Transverse colon (tissue), 4 donors: Measurements from ENCODE around the gene RHOBTB1. TPM values are rescaled to one million over a fixed set of nuclear protein-coding genes. Genes with fewer than 3 reads are reported as not detected.

Experiments used
- DNase-seq: peaks from one replicate; pipeline ENCODE4 v3.0.0-alpha.2; 2019
- H3K27ac ChIP-seq, 4 donors: fragments of 200-600 bp; sonication (generic); 2 replicates each; pipeline ENCODE4 v1.5.1; 2016 to 2018; ENCODE audit warnings: inconsistent platforms in 4 of 4
- H3K27me3 ChIP-seq: fragments of 200-600 bp; sonication (generic); 2 replicates; pipeline ENCODE4 v1.5.1; 2017; ENCODE audit warnings: inconsistent platforms
- H3K36me3 ChIP-seq, 4 donors: fragments of 200-600 bp; sonication (generic); 2 replicates each; pipeline ENCODE4 v1.5.1; 2017 to 2019; ENCODE audit warnings: inconsistent platforms in 4 of 4
- H3K4me1 ChIP-seq, 4 donors: fragments of 200-600 bp; sonication (generic); 2 replicates each; pipeline ENCODE4 v1.5.1; 2017 to 2020; ENCODE audit warnings: inconsistent platforms in 4 of 4
- H3K4me3 ChIP-seq, 4 donors: fragments of 200-600 bp; sonication (generic); 1 replicate in 1 of 4; 2 replicates in 3 of 4; pipeline versions ENCODE4 v1.5.1 to v1.6.1; 2017 to 2019; ENCODE audit warnings: inconsistent platforms in 4 of 4
- H3K9me3 ChIP-seq, 2 donors: fragments of 200-600 bp; sonication (generic); 2 replicates each; pipeline ENCODE4 v1.5.1; 2017 to 2019; ENCODE audit warnings: inconsistent platforms in 2 of 2
- CTCF ChIP-seq, 5 experiments: fragments of 200-600 bp in 3 of 5; fragments of 450-650 bp in 2 of 5; sonication (generic) in 3 of 5; IDR thresholded peaks; 1 replicate in 2 of 5; 2 replicates in 3 of 5; pipeline ENCODE4 v1.5.1; 2016 to 2017; ENCODE audit warnings: antibody characterized with exemption in 5 of 5, inconsistent platforms in 3 of 5, mild to moderate bottlenecking in 2 of 5, moderate library complexity in 1 of 5
- EP300 ChIP-seq: sonication (generic); formaldehyde crosslinking; IDR thresholded peaks from one replicate; pipeline ENCODE4 v1.6.1; 2017; ENCODE audit warnings: antibody characterized with exemption, low read depth
- POLR2A ChIP-seq: fragments of 450-650 bp; IDR thresholded peaks from one replicate; pipeline ENCODE4 v1.6.1; 2016; ENCODE audit warnings: antibody characterized with exemption, mild to moderate bottlenecking, moderate library complexity
- POLR2AphosphoS5 ChIP-seq, 3 donors: sonication (generic); formaldehyde crosslinking; IDR thresholded peaks; one replicate each; pipeline ENCODE4 v1.6.1; 2016; ENCODE audit warnings: antibody characterized with exemption in 3 of 3
- WGBS, 2 donors: methylation state at CpG; one replicate each; pipeline ENCODE4 v1.1.5; 2018; ENCODE audit warnings: low coverage in 1 of 2; 5-methylcytosine and 5-hydroxymethylcytosine counted together
- in situ Hi-C, 4 donors: fragments of 200-750 bp; cut with MboI; loops; one replicate each; pipeline versions ENCODE4 v1.15.0 to v1.15.1; 2017; ENCODE audit warnings: low sequenced_read_pairs in 3 of 4, low pct_ligation_motif_present in 1 of 4, low pct_unique_long_range_greater_than_20kb in 1 of 4
- intact Hi-C: fragments of 100-400 bp; cut with DNase I; formaldehyde crosslinking; loops from one replicate; pipeline ENCODE4 v1.15.1; 2023; ENCODE audit warnings: low total_unique reads
- total RNA-seq, 4 donors: library from RNA; depleted of rRNA; stranded (reverse); fragments of >200 nt; gene quantifications; one replicate each; pipeline ENCODE4 v1.1.0, GENCODE V29; 2016

RHOBTB1 gene
- total RNA-seq, 4 donors from 2014 or later: 4.0 to 13.1 (median 9.0) TPM

GRCh38 chr10:60986791-60987190 is 42.8 kb upstream of the RHOBTB1 start:
- in situ Hi-C loops: no loop called here
- H3K4me1 ChIP-seq: no peaks in the 10 kb centered on the region
- intact Hi-C loops: no loop called here

GRCh38 chr10:60985951-60986350 is 42.0 kb upstream of the RHOBTB1 start:
- H3K4me3 ChIP-seq: no peak overlapping the region
- H3K36me3 ChIP-seq: no peaks in the 10 kb centered on the region
- H3K4me1 ChIP-seq: no peaks in the 10 kb centered on the region
- in situ Hi-C loops: no loop called here
- no peak for DNase-seq
- TF ChIP-seq EP300: no peak
- TF ChIP-seq POLR2AphosphoS5 (IDR thresholded peaks at IDR 0.05): no peak
- TF ChIP-seq CTCF (IDR thresholded peaks at IDR 0.05): no peak
- TF ChIP-seq POLR2A: no peak
- 71 to 80% methylated on average over 1 of the region's 1 CpG for WGBS, 2 donors
- intact Hi-C loops: no loop called here
- no peaks in the 10 kb centered on the region for H3K9me3 ChIP-seq
- no peaks in the 10 kb centered on the region for H3K27me3 ChIP-seq
- no peak overlapping the region for H3K27ac ChIP-seq

More at GRCh38 chr10:60986791-60987190, 42.8 kb upstream of the RHOBTB1 start:
- Histone ChIP-seq H3K9me3 (no peaks in the 10 kb centered on the region), H3K36me3 (no peaks in the 10 kb centered on the region), H3K4me3 (no peak overlapping the region), H3K27me3 (no peaks in the 10 kb centered on the region), H3K27ac (no peak overlapping the region)
- WGBS, 2 donors: 40 to 50% methylated on average over 3 of the region's 3 CpGs
- DNase-seq: no peak
- TF ChIP-seq POLR2AphosphoS5 (IDR thresholded peaks at IDR 0.05): no peak
- no peak for TF ChIP-seq POLR2A
- TF ChIP-seq EP300: no peak
- no peak for TF ChIP-seq CTCF (IDR thresholded peaks at IDR 0.05)

GRCh38 chr10:60980997-60981396 is 37.0 kb upstream of the RHOBTB1 start:
- 68 to 71% methylated on average over 1 of the region's 1 CpG for WGBS, 2 donors

GRCh38 chr10:60979667-60980104 is 35.7 kb upstream of the RHOBTB1 start:
- Histone ChIP-seq H3K27ac (no peak overlapping the region), H3K36me3 (no peaks in the 10 kb centered on the region), H3K4me1 (peaks cover 0 to 4% (median 0%) of the 10 kb centered on the region in 4 donors), H3K4me3 (no peak overlapping the region), H3K27me3 (no peaks in the 10 kb centered on the region), H3K9me3 (no peaks in the 10 kb centered on the region)
- DNase-seq: no peak
- no peak for TF ChIP-seq EP300
- TF ChIP-seq CTCF (IDR thresholded peaks at IDR 0.05): no peak
- no peak for TF ChIP-seq POLR2AphosphoS5 (IDR thresholded peaks at IDR 0.05)
- no peak for TF ChIP-seq POLR2A
- 58 to 68% methylated on average over 3 of the region's 3 CpGs for WGBS, 2 donors
- intact Hi-C loops: no loop called here
- in situ Hi-C loops: no loop called here

More at GRCh38 chr10:60980997-60981396, 37.0 kb upstream of the RHOBTB1 start:
- Histone ChIP-seq H3K9me3 (no peaks in the 10 kb centered on the region), H3K4me1 (peaks cover 0 to 4% (median 0%) of the 10 kb centered on the region in 4 donors), H3K27me3 (no peaks in the 10 kb centered on the region), H3K4me3 (no peak overlapping the region), H3K36me3 (no peaks in the 10 kb centered on the region), H3K27ac (no peak overlapping the region)
- no peak for DNase-seq
- in situ Hi-C loops (no loop called here), intact Hi-C loops (no loop called here)
- no peak for TF ChIP-seq POLR2A
- no peak for TF ChIP-seq POLR2AphosphoS5 (IDR thresholded peaks at IDR 0.05)
- no peak for TF ChIP-seq CTCF (IDR thresholded peaks at IDR 0.05)
- no peak for TF ChIP-seq EP300
